Renal pelvis (tissue), 4 donors: ENCODE measurements around the gene NAALADL2. TPM values are rescaled to one million over a fixed set of nuclear protein-coding genes. Genes with fewer than 3 reads are reported as not detected.
"Not testable (repeated sequence)": the region's sequence is repeated elsewhere in the genome, so short reads cannot be mapped to it uniquely, and the experiment has no call there.

Experiments used
- DNase-seq: peaks from one replicate; pipeline ENCODE4 v3.0.0-alpha.2; 2013
- polyA plus RNA-seq, 3 donors: library from polyadenylated mRNA; unstranded; fragments of 120-200 nt; gene quantifications; one replicate each; pipeline ENCODE4 v1.2.1, GENCODE V29; 2013; ENCODE audit not compliant: insufficient read length in 3 of 3

The NAALADL2 gene
- polyA plus RNA-seq, 3 donors: 16.0 to 21.3 (median 17.7) TPM

DNA sequence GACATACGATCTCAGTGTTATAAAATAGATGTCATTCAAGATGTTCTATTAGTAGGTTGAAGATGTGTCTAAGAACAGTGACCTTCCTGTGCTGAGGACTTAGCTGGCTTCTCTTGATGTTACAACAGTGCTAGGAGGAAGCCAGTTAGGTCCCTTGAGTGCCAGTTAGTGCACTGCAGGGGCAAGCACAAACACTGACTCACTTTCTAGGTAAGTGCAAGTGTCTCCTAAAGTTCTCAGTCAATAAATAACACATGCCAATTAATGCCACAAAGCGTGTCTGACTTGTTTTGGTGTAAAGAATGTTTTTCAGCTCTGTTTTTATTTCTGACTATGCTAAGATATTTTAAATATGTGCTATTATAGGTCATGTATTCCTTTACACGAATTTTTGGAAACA lies 211.8 kb downstream of the NAALADL2 start:
- no peak for DNase-seq

- DNase-seq: no peak
These were observed 214.2 kb downstream of the NAALADL2 start for GRCh38 chr3:175073219-175073905.

DNA sequence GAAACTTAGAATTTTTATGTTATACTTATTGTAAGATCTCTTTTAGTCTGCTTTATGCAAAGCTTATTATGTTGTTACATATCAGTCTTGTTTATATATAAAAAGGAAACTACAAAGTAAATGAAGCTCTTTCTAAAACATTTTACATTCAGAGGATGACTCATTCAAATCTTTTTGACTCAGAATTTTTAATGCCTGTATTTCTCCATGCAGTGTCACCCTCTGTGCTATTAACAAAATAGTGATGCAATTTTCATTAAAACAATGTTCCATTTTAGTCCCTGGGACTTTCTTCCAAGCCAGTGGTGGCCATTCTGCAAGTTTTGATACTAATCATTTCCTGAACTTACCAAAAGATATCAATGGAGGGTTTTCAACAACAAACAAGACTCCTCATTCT lies 216.1 kb downstream of the NAALADL2 start:
- DNase-seq: no peak

GRCh38 chr3:175077216-175077615 lies 218.1 kb downstream of the NAALADL2 start:
- DNase-seq: peak; percentile 58

DNA sequence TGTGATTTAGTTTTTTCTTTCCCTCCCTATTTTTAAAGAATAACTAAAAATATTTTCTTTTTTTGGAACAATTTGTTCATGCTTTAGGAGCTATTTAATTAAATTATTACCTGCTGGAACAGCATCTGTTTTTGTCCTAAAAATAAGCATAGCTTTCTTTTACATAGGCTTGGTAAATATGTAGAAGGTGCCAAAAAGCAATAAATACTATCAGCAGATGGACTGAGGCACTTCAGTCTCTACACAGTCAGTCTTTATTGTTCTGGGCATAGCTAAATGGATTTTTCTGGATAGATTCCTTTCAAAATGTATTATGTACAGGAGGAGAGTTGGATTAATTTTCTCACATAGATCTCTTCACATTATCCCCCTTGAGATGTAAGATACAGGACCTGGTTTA lies 223.5 kb downstream of the NAALADL2 start:
- DNase-seq: no peak

DNA sequence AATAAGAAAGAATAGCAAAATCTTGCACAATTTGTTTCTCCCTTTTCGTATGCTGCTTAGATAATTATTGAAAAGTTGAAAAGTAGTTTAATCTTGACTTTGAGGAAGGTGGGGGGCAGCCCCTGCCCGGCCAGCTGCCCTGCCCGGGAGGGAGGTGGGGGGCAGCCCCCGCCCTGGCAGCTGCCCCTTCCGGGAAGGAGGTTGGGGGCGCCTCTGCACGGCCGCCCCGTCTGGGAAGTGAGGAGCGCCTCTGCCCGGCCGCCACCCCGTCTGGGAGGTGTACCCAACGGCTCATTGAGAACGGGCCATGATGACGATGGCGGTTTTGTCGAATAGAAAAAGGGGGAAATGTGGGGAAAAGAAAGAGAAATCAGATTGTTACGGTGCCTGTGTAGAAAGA lies 228.0 kb downstream of the NAALADL2 start:
- DNase-seq: not testable (repeated sequence)

- DNase-seq: no peak
These were observed 229.7 kb downstream of the NAALADL2 start for GRCh38 chr3:175088766-175089380.

DNA sequence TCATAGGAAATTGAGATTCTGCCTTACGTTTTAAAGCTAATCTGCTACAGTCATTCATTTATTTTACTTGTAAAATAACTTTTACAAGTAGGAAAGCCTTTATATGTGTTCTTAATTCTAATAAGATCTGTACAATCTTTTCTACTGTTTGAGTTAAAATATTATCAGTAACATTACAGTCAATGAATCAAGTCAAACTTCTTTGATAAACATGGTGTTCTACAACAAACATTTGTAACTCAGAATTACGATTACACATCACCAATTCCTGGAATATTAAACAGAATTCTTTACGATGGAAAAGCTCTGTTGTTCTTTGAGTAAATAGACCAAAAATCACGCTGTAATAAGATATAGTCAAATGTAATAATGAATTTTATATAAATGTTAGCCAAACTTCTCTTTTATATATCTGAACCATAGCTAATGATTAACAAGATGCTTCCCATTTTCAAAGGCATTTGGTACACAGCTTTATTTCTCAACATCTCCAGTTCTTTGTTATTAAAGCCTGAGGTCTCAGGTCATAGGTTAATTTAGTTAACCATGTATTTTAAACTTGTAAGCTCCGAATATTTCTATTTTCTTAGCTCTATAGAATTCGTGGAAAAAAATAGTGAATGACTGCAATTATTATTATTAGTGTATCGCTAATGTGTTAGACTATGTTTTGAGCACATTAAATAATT lies 232.4 kb downstream of the NAALADL2 start:
- no peak for DNase-seq

DNA sequence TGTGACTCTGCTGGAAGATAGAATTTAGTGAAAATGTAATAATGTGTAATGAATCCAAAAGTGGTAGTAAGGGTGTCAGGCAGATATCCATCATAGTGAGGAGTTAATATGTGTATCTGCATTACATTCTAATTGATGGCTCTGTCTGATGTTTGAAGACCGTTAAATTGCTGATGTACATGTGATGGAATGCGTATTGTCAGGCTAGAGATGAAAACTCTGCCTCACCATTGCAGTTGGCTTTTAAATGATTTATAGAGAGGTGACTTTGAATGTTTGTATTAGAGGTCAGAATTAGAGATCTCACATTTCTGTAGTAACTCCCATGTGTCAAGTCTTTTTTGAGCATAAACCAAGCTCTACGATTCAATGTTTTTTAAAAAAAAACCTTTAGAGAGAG lies 234.6 kb downstream of the NAALADL2 start:
- DNase-seq: peak; percentile 54

GRCh38 chr3:175094344-175094743 lies 235.2 kb downstream of the NAALADL2 start:
- DNase-seq: no peak

DNA sequence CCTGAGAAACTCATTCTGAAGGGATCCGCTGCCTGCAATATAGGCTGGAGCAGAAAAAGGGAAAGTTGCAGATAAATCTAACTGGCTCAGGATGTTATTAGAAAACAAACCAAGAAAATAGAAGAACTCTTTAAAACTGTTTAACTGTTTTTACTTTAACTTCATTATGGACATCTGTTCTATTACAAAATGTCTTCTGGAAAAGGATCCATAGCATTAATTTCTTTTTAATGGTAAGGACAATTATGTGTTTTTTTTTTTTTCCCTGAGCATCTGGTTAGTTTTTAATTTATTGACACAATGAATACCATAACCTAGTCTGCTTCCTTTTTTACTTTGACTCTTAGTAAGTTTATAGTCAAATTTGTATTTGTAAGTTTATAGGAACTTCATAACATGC lies 239.5 kb downstream of the NAALADL2 start:
- no peak for DNase-seq

- DNase-seq: no peak
These were observed 243.0 kb downstream of the NAALADL2 start for GRCh38 chr3:175102161-175102560.

GRCh38 chr3:175103298-175103697 lies 244.2 kb downstream of the NAALADL2 start:
- no peak for DNase-seq

GRCh38 chr3:175105066-175105465 lies 245.9 kb downstream of the NAALADL2 start:
- no peak for DNase-seq

DNA sequence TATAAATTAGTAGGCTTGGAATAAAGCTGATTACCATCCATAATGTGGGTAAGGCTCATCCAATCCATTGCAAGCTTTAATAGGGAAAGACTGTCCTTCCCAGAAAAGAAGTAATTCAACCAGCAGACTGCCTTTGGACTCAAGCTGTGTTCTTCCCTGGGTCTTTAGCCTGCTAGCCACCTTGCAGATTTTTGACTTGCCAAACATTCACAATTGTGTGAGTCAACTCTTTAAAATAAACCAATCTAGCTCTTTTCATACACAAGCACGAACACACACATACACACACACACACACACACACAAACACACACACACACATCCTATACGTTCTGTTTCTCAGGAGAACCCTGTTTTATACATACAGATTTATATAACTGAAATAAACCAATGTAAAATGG lies 248.1 kb downstream of the NAALADL2 start:
- no peak for DNase-seq

DNA sequence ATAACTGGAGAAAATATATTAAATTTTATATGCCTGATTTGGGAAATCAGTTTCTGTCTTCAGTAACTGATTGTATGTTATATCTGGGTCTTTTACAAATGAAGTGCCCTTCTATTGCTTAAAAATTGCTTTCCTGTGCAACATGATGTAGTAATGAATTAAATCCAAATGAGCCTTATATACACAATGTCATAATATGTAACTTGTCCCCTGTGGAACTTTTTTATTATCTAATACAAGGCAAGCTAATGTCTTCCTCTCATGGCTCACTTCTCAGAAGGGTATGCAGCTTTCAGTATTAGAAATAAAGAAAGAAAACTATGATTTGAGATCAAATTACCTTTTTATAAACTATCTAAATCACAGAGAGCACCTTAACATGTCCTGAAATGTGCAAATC lies 248.9 kb downstream of the NAALADL2 start:
- DNase-seq: no peak

DNA sequence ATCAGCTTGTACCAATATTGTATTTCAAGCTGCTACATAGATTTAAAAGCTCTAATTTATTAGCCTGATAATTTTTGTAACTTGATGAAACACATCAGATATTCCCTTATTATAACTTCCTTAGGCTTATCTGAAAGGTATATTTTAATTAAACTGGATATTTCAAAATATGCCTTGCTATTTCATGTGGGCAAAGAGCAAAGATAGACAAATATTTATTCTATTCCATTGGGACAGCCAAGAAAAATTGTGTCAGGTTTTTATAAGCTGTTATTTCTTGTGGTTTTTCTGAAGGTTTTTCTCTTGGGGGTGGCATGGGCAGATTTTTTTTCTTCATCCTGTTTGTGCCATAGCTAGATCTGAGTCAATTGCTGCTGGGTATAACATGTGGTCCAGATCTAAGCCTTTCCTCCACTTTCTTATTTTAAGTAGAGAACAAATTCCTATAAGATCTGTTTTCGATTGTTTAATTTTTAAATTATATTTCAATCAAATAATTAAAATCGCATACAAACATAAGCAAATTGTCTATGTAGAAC lies 249.5 kb downstream of the NAALADL2 start:
- DNase-seq: no peak

- DNase-seq: no peak
These were observed 251.9 kb downstream of the NAALADL2 start for GRCh38 chr3:175111036-175111435.

- no peak for DNase-seq
These were observed 259.3 kb downstream of the NAALADL2 start for GRCh38 chr3:175118382-175118941.

GRCh38 chr3:175121225-175121624 lies 262.1 kb downstream of the NAALADL2 start:
- no peak for DNase-seq

DNA sequence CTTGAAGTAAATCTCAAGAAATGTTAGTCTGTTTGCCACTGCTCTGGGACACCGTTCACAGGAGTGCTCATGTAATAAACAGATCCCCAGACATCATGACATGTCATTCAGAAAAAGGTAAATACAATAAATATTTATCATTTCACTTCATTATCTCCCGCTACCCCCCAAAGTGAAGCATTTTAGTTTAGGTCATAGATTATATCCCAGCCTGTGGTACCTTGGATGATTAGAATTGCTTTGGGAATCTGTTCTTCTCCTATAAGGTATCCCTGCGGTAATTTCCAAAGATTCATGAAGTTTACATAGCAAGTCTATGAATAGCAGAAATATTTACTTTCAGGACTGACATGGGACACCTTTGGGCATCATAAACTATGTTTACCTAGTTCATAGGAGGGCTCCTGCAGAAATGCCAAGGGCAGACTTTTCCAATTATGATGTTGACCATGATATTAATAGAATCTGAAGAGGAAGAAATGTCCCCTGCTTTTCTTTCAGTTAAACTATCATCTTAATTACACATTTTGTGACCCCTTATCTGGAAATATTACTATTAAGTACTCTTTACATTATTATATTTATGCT lies 268.0 kb downstream of the NAALADL2 start:
- no peak for DNase-seq

DNA sequence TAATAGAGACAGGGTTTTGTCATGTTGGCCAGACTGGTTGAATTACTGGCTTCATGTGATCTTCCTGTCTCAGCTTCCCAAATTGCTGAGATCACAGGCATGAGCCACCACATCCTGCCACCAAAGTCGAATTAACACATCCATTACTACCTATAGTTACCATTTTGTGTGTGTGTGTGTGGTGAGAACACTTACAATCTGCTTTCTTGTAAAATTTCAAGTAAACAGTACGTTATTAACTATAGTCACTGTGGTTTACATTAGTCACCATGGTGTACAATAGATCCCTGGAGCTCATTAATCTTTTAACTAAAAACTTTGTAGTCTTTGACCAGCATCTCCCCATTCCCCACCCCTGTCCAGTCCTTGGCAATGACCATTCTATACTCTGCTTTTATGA lies 270.0 kb downstream of the NAALADL2 start:
- no peak for DNase-seq
